Type B pancreatic cell (in vitro differentiated cells): ENCODE measurements around the gene PRELP. TPM values are rescaled to one million over a fixed set of nuclear protein-coding genes. Genes with fewer than 3 reads are reported as not detected.

ENCODE experiments used
- DNase-seq: peaks from one replicate; pipeline ENCODE4 v3.0.0; 2021; ENCODE audit warnings: mixed read lengths; ENCODE audit not compliant: unreplicated experiment; ENCODE audit errors: extremely low spot score
- H3K27ac Mint-ChIP-seq: 2 replicates; pipeline ENCODE4 v1.8.0; 2021; ENCODE audit warnings: mild to moderate bottlenecking, mixed read lengths
- H3K27me3 Mint-ChIP-seq: 2 replicates; pipeline ENCODE4 v1.8.0; 2021; ENCODE audit warnings: mixed read lengths
- H3K36me3 Mint-ChIP-seq: 2 replicates; pipeline ENCODE4 v1.8.0; 2021; ENCODE audit warnings: mixed read lengths
- H3K4me1 Mint-ChIP-seq: one replicate; pipeline ENCODE4 v1.8.0; 2021; ENCODE audit warnings: mixed read lengths; ENCODE audit not compliant: unreplicated experiment
- H3K4me3 Mint-ChIP-seq: 2 replicates; pipeline ENCODE4 v1.8.0; 2021; ENCODE audit warnings: mild to moderate bottlenecking, mixed read lengths
- H3K9me3 Mint-ChIP-seq: 2 replicates; pipeline ENCODE4 v1.8.0; 2021; ENCODE audit warnings: mixed read lengths
- total RNA-seq: library from RNA; stranded (reverse); gene quantifications from 2 replicates; pipeline ENCODE4 v1.2.1, GENCODE V29; 2021; ENCODE audit warnings: low replicate concordance
- TF ChIP-seq, protein P1 (sequence below): fragments of 200-600 bp; sonication (generic); conservative IDR thresholded peaks from 2 replicates; pipeline ENCODE4 v1.5.0; 2021; ENCODE audit warnings: antibody characterized with exemption, mild to moderate bottlenecking

Gene PRELP
- total RNA-seq, 1 donor from 2014 or later, result 1.1 TPM

DNA sequence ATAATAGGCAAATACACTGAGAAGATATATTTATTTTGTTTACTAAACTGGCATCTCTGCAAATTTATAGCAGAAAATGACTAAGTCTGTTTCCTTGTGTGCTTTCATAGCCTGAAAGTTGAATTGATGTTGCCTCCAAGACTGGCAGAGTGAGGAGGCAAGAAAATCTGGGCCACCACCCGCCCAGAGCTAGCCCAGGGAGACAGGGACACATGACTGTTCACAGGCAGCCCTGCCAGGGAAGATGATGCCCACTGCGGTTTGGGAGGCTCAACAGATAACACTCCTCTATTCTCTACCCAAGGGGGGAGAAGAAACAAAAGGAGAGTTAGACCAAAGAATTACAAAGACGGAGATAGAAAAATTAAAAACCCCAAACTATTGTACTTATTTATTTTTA is 55.5 kb downstream of the PRELP start:
- H3K27ac Mint-ChIP-seq, result no peak overlapping the region
- no peaks in the 10 kb centered on the region for H3K9me3 Mint-ChIP-seq
- TF ChIP-seq, protein P1, sequence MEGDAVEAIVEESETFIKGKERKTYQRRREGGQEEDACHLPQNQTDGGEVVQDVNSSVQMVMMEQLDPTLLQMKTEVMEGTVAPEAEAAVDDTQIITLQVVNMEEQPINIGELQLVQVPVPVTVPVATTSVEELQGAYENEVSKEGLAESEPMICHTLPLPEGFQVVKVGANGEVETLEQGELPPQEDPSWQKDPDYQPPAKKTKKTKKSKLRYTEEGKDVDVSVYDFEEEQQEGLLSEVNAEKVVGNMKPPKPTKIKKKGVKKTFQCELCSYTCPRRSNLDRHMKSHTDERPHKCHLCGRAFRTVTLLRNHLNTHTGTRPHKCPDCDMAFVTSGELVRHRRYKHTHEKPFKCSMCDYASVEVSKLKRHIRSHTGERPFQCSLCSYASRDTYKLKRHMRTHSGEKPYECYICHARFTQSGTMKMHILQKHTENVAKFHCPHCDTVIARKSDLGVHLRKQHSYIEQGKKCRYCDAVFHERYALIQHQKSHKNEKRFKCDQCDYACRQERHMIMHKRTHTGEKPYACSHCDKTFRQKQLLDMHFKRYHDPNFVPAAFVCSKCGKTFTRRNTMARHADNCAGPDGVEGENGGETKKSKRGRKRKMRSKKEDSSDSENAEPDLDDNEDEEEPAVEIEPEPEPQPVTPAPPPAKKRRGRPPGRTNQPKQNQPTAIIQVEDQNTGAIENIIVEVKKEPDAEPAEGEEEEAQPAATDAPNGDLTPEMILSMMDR, result no peak
- no peaks in the 10 kb centered on the region for H3K36me3 Mint-ChIP-seq
- no peak for DNase-seq
- H3K4me3 Mint-ChIP-seq, result no peak overlapping the region
- H3K4me1 Mint-ChIP-seq, result peaks cover 34% of the 10 kb centered on the region
- H3K27me3 Mint-ChIP-seq, result no peaks in the 10 kb centered on the region

DNA sequence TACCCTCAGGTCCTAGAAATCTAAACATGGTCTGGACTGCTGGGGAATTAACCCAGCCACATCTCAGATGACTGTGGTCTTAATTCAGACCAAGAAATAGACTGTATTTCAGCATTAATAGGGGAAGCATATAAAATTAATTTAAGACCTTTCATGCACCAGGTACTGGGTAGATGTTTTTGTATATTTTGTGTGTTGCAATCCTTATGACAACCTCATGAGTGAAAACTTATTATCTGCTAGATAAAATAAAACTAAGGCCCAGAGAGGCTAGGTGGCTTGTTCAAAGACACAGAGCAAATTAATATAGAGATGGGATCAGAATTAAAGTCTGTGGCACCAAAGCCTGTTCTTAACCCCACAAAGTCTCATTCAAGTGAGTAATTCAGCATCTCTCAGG is 58.4 kb downstream of the PRELP start:
- Mint-ChIP-seq H3K27me3 (no peaks in the 10 kb centered on the region), H3K4me3 (no peak overlapping the region), H3K9me3 (no peaks in the 10 kb centered on the region), H3K27ac (no peak overlapping the region), H3K4me1 (peaks cover 20% of the 10 kb centered on the region), H3K36me3 (no peaks in the 10 kb centered on the region)
- TF ChIP-seq, protein P1, result no peak
- DNase-seq, result no peak

DNA sequence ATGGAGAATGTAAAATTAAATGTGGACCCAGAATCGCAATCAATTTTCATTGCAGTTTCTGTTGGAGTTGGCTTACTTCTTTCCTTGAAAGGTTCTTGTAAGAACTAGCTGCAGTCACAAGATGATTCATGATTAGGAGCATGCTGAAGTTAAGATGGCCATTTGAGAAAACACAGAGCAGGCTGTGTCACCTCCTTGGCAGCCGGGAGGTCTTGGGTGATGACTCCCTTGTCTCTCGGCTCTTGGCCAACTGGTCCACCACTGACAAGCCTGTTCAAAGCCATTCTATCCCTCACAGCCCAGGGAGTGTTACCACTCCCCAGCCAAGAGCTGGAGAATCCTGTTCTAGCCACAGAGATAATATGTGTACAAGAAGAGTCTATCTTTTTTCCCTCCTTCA is 58.9 kb downstream of the PRELP start:
- Mint-ChIP-seq H3K4me3 (no peak overlapping the region), H3K9me3 (no peaks in the 10 kb centered on the region), H3K27me3 (no peaks in the 10 kb centered on the region), H3K27ac (peak overlapping the region; percentile 66), H3K36me3 (no peaks in the 10 kb centered on the region), H3K4me1 (peaks cover 20% of the 10 kb centered on the region)
- TF ChIP-seq, protein P1, result no peak
- DNase-seq, result no peak

DNA sequence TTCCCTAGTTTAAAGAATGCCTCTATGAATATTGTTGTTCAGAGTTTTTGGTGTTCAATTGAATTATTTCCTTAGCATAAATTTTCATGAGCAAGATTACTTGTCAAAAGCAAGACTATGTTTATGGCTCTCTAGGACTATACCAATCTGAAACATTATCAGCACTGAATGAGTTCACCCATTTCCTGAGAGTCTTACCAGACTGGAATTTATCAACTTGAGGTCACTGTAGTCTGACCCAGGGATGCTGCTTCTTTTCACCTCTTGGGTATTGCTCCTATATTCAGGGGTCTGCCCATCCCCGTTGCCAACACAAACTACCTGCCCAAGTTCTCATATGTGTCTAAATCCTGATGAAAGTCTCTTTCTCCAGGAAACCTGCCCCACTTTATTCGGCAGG is 61.0 kb downstream of the PRELP start:
- TF ChIP-seq, protein P1, result no peak
- Mint-ChIP-seq H3K4me3 (no peak overlapping the region), H3K27ac (peak overlapping the region; percentile 71), H3K27me3 (no peaks in the 10 kb centered on the region), H3K9me3 (no peaks in the 10 kb centered on the region), H3K4me1 (peaks cover 11% of the 10 kb centered on the region), H3K36me3 (no peaks in the 10 kb centered on the region)
- DNase-seq, result no peak

DNA sequence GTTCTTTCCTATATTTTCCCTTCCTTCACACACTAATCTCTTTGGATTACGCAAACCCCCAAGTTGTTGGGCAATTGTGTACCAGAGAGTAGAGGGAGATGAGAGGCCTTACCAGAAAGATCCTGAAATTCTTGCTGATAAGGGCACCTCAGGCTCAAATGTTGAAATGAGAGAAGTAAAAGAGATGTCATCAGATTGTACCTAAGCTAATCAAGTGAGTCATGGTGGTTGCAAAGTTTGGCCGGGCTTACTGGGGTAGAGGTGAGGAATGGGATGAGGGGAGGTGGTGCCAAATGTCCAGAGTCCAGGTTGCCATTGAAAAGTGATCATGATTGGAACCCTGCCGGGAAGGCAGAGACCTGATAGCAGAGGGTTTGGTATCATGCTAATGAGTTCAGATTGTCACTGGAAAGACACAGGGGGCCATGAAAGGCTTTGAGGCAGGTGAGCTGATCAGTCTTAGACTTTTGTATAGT is 61.4 kb downstream of the PRELP start:
- peaks cover 11% of the 10 kb centered on the region for H3K4me1 Mint-ChIP-seq
- H3K27me3 Mint-ChIP-seq, result no peaks in the 10 kb centered on the region
- TF ChIP-seq, protein P1, result no peak
- no peaks in the 10 kb centered on the region for H3K9me3 Mint-ChIP-seq
- no peaks in the 10 kb centered on the region for H3K36me3 Mint-ChIP-seq
- H3K4me3 Mint-ChIP-seq, result no peak overlapping the region
- peak overlapping the region; percentile 71 for H3K27ac Mint-ChIP-seq
- DNase-seq, result no peak

DNA sequence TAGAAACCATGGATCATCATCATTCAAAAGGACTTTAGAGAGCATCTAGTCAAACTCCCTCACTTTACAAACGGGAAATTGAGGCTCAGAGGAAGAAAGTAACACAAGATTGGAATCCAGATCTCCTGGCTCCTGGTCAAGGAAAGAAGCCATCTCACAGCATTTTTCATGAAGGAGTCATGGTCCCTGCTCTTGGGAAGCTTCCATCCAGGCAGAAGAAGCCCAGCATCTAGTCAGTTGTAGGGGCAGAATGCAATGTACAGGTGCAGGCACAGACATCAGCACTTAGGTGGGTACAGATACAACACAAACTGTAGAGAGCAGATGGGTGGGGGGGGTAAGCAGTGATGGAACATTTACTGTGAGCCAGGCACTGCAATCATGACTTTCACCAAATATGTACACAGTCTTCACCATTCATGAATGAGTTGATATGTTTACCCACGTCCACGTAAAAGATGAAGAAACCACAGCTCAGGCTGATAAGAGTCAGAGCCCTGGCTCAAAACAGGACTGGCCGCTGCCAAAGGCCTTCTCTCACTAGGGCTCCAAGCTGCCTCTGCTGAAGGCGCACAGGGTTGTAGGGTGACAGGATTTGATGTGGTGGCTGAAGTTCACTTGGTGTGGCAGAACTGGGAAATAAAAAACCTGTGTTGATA is 62.3 kb downstream of the PRELP start:
- no peaks in the 10 kb centered on the region for H3K27me3 Mint-ChIP-seq
- TF ChIP-seq, protein P1, result no peak
- H3K27ac Mint-ChIP-seq, result peak overlapping the region; percentile 30
- no peak for DNase-seq
- no peaks in the 10 kb centered on the region for H3K36me3 Mint-ChIP-seq
- H3K9me3 Mint-ChIP-seq, result no peaks in the 10 kb centered on the region
- H3K4me3 Mint-ChIP-seq, result no peak overlapping the region
- H3K4me1 Mint-ChIP-seq, result peaks cover 11% of the 10 kb centered on the region
